D341Med (cell line): ENCODE data around the gene NNT.
"Not testable (repeated sequence)": the region's sequence is repeated elsewhere in the genome, so short reads cannot be mapped to it uniquely, and the experiment has no call there.

ENCODE experiments used
- DNase-seq: peaks from one replicate; pipeline ENCODE4 v3.0.0; 2012; ENCODE audit warnings: low spot score

Gene NNT

DNA sequence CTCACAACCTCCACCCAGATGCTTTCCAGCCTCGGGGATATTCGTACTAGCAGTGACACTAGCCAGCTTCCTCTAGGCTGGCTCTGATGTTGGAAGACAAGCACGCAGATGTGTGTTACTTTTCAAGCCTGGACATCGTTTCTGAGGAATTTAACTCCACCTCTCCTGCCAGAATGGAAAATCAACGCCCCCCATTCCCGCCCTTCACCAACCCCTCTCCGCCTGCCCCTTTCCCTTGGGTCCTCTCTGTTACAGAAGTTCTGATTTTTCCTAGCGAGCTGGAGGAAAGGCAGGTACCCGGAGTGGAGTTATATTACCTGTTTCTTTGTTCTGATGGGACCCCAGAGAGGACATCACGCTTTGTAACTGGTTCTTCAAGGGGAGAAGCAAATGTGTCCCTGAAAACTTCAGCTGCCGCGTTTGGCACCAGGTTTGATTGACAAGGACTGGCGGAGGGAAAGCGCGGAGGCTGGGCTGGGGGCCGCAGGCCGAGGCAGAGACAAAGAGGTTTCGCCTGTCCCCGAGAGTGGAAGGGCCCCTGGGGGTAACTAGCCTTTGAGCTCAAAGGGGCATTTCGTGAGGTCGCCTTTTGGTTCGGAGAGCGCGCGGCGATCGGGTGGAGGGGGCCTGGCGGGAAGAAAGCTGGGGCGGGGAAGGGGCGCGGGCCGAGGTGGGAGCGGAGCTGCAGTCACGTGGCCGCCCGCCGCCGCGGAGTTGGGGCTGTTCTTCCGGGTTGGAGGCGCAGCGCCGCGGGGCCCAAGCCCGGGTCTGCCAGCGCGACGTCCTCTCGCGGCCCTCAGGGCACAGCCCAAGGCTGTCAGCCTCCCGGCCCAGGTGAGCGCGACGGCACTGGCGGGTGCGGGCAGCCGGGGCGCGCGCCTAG lies at the start of gene NNT:
Gene NNT, plus strand, starts transcription at position 720 of the 883 bp plus-strand sequence. CDS start 6,016 bp downstream, outside the sequence.
- peak; percentile 89 for DNase-seq

DNA sequence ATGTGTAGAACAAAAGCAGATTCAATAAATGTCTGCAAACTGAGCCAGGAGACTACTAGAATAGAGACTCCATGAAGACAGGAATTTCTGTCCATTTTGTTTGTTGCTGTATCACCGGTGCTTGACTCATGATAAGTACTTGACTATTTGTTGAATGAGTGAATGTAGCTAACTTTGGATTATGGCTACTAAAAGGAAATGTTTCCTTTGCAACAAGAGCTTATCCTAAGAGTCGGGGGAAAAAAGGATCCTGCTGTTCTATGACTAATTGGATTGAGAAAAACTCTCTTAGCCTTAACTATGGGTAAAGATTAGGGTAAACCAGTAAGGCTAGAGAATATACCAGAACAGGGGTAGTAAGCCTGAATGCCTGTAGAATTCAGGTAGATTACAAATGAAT lies 49.6 kb upstream of the NNT start:
- DNase-seq = no peak

DNA sequence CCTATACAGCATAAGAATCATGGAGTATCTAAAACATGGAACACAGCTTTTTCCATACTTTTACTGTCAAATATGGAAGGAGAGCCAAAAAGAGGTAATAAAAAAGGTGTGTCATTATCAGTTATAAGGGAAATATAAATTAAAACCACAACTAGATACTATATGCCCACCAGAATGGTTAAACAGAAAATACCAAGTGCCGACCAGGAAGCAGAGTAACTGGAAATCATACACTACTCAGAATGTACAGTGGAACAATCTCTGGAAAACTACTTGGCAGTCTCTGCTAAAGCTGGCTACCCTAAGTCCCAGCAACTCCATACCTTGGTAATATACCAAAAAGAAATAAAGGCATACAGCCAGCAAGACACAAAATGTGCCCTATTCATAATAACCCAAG lies 48.5 kb upstream of the NNT start:
- no peak for DNase-seq

DNA sequence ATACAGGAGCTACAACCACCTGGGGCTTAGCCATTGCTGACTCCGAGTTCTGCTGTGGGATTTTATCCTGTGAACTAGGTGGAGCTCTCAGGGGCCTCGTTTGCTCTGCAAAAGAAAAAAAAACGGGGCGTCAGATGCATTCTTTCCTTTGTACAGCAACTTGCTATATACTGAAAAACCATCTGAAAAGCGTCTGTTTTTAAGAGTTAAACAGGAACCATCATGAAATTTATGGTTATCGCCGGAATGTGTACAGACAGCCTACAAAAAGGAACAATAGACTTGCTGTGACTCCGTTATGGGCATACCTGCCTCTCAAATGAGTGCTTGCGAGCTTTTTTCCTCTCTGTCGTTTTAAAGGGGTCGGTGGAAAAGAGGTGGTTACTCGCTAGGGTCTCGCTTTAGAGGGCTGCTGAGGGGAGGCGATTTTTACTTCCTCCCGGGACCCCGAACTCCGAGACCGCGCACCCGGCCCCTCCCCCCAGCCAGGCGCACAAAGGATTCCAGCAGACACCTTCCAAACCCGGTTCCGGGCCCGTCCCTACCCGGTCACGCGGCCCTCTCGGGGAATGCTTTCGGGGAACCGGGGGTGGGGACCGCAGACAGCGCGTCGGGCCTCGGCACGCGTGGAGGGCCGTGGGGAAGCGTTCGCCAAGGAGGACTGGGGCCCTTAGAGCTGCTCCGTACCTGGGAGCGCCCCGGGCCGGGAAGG lies 46.9 kb upstream of the NNT start:
- DNase-seq = peak; percentile 68

DNA sequence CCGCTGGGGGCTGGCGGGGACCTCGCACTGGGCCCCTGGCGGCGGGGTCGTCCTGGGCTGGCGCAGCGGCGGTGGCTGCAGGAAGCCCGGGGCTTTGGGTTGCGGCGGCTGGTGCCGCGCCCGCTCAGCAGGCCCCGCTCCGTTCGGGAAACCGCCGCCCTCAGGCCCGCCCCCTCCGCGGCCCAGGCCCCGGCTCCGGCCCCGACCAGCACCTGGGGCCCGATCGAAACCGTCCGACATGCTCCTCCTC lies 46.4 kb upstream of the NNT start:
- not testable (repeated sequence) for DNase-seq

DNA sequence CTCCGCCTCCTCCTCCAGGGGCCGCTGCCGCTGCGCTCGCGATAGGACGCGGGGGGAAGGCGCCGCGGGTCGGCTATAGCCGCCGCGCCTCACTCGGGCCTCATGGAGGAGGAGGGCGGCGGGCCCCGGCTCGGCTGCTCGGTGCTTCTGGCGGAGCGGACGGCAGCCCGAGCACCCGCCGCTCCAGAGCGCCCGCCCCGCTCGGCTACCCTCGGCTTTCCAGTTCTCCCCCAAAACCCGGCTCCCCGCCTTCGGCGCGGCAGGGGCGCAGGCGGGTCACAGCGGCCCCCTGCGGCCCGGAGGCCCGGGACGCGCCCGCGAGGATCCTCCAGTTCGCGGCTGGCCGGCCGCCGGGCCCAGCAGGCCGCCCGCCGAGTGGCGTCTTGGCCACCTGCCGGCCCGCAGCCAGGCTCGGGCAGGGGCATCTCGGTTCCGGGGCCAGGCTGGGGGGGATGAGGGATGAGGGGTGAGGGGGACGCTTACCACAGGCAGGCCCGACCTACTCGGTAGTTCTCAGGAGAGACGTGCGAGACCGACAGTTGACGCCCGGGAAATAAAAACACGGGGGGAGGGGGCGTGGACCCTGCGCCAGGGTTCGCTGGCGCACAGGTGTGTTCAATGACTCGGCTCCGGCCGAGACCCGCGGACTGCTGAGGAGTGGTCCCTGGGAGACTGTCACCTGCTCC lies 46.0 kb upstream of the NNT start, which contains the start of gene PAIP1:
Gene PAIP1, minus strand, starts transcription at position 221 of the 686 bp plus-strand sequence. CDS start 231 bp downstream, outside the sequence.
- DNase-seq = peak; percentile 91

DNA sequence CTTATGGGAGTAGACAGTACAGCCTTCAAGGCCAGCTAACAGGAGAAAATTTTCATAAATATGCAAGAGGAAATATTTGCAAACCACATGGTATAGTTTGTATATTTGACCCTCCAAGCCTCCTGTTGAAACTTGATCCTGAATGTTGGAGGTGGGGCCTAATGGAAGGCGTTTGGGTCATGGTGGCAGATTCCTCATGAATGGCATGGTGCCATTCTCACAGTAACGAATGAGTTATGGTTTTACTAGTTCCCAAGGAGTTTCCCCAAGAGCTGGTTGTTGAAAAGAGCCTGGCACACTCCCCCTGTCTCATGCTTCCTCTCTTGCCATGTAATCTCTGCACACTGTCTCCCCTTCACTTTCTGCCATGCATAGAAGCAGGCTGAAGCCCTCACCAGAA lies 42.9 kb upstream of the NNT start:
- no peak for DNase-seq

DNA sequence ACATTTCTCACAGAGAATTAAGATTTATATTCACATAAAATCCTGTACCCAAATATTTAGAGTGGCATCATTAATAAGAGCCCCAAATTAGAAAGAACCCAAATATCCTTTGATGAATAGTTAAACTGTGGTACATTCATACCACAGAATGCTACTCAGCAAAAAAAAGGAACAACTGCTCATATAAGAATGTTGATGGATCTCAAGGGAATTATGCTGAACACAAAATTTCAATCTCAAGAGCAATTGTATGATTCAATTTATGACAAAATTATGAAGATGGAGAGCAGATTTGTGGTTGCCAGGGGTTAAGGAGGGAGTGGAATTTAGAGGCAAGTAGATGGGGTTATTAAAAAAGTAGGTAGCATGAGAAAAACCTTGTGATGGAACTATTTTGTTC lies 41.6 kb upstream of the NNT start:
- no peak for DNase-seq

DNA sequence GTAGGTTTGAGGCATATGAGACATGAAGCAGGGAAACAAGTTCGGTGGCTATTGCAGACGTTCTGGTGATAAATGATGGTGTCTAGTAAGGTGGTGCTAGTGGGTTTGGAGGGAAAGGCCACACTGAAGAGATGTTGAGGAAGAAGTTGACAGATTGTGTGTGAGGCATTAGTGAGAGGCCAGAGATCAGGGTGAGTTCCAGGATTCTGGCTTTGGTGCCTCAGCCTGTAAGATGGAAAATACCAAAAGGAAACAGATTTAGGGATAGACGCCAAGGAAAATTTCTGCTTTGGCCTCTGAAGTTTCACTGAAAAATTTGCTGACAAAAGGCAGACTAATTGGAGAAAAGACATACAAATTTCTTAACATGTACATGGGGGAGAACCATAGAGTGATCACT lies 39.7 kb upstream of the NNT start:
- DNase-seq = no peak

DNA sequence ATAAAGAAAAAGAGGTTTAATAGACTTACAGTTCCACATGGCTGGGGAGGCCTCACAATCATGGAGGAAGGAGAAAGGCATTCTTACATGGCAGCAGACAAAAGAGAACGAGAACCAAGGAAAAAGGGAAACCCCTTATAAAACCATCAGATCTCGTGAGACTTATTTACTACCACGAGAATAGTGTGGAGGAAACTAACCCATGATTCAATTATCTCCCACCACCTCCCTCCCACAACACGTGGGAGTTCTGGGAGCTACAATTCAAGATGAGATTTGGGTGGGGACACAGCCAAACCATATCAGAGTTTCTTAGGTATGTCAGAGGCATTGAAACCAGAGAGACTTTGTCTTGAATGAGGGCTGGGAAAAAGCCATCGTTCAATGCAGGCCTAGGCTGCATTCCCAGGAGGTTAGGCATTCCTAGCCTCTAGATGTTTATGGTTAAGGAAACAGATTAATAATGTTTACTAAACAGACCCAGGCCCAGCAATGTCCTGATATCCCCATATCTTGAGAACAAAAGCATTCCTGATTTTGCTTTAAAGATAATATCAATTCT lies 38.6 kb upstream of the NNT start:
- no peak for DNase-seq

DNA sequence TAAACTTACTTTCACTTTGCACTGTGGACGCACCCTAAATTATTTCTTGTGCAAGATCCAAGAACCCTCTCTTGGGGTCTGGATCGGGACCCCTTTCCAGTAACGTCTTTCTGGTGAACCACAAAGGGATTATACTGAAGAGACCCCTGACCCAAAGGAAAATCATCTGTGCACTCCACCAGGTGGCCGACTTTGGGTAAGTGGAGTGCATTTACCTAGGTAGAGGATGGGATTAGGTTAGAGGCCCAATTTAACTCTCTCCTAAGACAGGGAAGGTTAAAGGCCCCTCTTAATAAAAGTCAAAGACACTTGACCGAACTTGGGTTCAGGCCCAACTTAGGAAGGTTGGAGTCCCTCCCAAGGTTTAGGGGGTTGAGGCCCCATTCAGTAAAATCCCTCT lies 37.9 kb upstream of the NNT start:
- DNase-seq = no peak

DNA sequence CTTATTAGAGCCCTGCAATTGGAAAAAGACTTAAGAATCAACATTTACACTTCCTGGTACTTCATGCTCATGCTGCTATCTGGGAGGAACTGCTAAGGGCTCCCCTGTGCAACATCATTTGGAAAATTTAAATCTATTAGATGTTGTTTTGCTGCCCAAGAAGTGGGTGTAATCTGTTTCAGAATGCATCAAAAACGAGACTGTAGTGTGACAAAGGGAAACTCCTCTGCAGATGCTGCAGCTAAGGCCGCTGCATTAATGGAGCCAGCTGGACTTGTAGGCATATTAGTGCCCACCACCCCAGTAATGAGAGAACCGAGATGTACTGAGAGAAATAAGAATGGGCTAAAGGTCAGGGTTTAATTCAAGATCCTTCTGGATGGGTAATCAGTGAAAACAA lies 35.0 kb upstream of the NNT start:
- DNase-seq = no peak

DNA sequence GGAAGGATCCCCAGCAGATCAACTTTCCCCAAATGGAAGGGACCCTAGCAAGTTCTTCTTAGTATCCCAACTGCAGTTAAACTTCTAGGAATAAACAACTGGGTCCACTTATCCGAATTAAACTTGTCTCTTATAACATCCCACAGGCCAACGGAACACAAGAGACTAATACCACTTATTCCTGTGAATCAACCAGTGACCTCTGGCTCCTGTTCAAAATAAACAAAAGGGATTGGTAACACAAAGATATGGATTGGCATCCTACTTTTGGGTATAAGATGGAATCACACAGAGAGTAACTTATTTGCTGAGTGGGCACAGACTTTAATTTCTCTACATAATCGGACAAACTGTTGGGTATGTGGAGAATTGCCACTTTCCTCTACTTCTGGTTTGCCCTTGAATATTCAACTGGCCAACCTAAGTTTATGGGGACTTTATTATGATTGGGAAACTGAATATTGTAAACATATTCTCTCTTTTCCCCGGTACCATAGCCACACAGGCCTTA lies 33.7 kb upstream of the NNT start:
- DNase-seq = no peak

DNA sequence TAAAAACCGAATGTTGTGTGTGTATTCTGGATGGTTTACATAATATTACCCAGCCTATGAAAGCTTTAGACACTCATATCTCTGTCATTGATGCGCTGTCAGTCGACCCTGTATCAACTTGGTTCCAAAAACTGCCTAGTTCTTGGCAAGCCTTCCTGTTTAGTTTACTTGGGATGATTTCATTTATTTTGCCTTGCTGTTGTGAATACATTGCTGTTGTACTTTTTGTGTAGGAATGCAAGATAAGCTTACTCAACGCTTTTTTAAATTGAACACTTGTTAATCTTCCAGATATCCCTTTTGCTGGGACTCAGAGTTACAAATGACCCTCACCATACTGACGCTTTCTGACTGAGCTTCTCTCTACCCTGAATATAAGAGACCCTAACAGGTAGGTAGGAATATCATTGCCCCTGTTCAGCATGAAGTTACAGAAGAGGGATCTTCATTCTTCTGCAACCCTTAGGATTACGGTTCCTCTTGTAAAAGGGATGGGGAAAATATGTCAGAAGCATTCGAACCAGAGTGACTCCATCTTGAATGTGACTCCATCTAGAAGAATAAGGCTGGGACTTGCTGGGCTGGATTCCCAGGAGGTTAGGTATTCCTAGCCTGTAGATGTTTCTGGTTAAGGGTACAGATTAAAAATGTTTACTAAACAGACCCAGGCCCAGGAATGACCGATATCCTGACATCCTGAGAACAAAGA lies 32.4 kb upstream of the NNT start:
- no peak for DNase-seq

DNA sequence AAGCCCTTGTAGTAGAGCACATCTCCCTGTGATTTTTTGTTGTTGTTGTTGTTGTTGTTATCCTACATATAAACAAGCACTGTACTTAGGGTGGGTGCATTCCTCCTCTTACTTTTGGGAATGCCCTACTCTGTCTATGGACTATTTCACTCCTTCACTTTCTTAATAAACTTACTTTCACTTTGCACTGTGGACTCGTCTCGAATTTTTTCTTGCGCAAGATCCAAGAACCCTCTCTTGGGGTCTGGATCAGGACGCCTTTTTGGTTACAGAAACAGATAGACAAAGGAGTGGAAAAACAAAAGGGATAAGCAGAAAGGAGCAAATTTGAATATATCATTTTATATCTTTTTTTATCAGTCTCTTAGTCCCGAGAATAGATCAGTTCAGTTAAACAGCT lies 31.7 kb upstream of the NNT start:
- no peak for DNase-seq

DNA sequence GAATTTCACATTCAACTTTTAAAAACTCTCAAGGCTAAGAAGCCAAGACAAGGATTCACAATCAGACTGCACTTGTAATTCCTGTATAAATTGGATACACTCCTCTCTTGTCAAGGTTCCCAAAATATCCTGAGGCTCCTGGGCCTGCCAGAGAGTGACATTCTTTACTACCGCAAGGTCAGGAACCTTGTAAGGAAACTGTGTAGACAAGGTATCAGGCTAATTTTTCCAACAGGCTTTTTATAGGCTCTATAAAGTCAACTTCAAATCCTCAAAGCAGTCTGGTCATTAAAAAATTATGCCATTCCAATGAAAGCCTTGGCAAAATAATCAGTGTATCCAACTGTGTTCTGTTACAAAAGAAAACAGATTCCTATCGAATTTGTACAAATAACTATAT lies 30.6 kb upstream of the NNT start:
- no peak for DNase-seq

DNA sequence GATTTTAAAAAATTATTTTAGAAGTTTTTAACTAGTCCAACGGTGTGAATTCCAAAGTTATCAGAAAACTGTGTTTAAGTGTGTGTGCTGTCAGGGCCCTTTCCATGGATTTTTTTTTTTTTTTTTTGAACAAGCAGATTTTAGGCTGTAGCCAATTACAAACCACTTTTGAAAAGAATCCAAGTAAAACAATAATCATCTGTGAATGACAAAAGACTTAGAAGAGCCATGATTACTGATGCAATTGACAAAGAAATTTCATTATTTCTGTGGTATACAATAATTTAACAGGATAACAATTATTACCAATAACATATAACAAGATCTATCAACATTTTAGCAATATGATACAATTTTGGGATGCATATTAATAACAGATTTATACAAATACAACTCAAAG lies 29.9 kb upstream of the NNT start:
- DNase-seq = no peak

DNA sequence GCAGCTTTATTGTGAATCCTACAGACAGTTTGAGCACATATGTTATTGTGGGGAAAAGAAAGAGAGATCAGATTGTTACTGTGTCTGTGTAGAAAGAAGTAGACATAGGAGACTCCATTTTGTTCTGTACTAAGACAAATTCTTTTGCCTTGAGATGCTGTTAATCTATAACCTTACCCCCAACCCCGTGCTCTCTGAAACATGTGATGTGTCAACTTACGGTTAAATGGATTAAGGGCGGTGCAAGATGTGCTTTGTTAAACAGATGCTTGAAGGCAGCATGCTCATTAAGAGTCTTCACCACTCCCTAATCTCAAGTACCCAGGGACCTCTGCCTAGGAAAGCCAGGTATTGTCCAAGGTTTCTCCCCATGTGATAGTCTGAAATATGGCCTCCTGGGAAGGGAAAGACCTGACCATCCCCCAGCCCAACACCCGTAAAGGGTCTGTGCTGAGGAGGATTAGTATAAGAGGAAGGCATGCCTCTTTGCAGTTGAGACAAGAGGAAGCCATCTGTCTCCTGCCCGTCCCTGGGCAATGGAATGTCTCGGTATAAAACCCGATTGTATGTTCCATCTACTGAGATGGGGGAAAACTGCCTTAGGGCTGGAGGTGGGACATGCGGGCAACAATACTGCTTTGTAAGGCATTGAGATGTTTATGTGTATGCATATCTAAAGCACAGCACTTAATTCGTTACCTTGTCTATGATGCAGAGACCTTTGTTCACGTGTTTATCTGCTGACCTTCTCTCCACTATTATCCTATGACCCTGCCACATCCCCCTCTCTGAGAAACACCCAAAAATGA lies 22.4 kb upstream of the NNT start:
- not testable (repeated sequence) for DNase-seq

DNA sequence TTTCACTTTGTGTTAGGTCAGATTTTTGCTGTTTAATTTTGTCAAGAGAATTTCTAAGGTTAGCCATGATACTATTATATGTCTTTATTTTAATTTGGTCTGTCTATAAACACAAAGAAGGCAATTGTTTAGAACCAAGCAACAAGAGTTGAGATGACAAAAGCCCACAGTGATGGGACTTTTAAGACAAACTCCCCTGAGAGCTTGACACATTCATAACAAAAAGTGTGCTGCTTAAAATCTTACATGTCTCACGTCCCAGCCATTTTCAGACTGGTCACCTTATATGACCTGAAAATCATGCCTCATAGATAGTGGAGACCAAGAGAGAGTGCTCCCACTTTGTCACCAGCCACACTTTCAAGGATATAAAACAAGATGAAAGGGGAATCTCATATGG lies 21.6 kb upstream of the NNT start:
- no peak for DNase-seq

DNA sequence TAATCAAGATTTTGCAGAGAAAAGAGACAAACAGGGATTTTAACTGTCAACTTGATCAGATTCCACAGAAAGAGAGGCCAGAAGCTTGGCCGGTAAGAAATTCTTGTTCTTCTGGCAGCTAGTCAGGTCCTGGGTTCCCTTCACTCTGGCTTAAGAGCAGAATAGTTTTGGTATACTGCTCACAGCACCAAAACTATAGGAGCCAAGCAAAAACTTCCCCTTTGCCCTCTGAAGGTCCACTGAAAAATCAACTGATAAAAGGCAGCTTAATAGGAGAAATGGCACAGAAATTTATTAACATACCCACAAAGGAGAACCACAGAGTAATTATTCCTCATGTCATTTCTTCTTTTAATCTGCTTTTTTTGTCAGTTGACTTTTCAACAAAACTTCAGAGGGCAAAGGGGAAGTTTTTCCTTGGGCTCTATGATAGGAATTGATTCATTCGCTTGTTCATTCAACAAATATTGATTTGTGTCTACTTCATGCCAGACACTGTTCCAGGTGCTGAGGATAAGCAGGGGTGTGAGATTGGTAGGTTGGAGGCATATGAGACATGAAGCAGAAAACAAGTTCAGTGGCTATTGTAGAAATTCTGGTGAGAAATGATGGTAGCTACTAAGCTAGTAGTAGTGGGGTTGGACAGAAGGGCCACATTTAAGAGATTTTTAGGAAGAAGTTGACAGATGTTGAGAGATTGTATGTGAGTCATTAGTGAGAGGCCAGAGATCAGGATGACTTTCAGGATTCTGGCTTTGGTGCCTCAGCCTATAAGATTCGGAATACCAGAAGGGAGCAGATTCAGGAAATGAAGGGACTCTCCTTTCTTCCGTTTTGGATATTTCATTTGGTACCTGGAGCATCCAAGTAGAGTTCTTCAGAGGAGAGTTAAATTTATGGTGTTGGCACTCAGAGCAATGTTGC lies 20.6 kb upstream of the NNT start:
- no peak for DNase-seq
